Measurements from ENCODE around the gene RPS4Y2. TPM values are rescaled to one million over a fixed set of nuclear protein-coding genes. Genes with fewer than 3 reads are reported as not detected.

RPS4Y2 gene
- total RNA-seq, 1 experiment from 2014 or later = not detected

DNA sequence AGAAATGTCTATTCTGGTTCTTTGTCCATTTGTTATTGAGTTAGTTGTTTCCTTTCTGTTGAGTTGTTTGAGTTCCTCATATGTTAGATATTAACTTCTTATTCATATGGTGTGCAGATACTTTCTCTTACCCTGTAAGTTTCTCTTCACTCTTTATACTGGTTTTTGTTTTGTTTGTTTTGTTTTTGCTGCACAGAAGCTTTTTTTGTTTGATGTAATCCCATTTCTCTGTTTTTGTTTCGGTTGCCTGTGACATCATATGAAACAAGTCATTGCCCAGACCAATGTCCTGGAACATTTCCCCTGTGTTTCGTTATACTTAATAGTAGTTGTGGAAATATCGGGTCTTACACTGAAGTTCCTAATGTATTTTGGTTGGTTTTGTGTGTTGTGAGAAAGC is 31.2 kb downstream of the RPS4Y2 start:
- no peaks in the 10 kb centered on the region for H3K9me3 ChIP-seq (replicated peaks)
- DNase-seq = no peak
- no peaks in the 10 kb centered on the region for H3K4me1 ChIP-seq
- no peaks in the 10 kb centered on the region for H3K27me3 ChIP-seq
- no peak overlapping the region for H3K4me3 ChIP-seq
- H3K36me3 ChIP-seq = no peaks in the 10 kb centered on the region
- no peak overlapping the region for H3K27ac ChIP-seq

DNA sequence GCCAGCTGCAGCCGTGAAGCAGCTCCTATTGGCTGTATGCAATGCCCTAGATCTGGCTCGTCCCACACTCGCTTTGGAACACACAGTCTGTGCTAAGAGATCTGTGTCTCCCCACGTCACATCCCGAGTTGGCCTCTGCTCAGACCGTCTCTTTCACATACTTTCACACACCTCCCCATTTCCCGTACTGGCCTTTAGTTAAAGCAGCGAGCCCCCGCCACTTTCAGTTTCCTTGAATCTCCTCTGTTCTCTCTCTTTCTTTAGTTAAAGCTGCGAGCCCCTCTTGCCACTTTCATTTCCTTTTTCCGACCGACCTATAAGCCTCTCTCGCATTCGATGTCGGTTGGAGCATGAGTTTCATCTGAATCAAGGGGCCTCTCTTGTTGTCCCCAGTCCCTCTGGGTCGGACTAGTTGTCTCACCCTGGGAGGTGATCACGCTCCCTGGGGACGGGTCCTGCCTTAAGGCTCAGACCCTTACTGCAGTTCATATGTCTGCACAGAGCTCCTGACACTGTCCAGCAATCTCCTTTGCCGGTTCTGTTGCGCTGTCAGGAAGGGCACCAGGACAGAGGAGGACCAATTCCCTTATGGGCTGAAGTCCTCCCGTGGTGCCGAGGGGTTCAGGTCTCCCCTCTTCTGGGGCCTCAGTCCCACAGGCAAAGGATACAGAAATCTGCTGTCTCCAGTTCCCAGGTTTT is 42.6 kb downstream of the RPS4Y2 start:
- Histone ChIP-seq H3K27me3 (no peaks in the 10 kb centered on the region), H3K27ac (no peak overlapping the region), H3K9me3 (replicated peaks) (no peaks in the 10 kb centered on the region), H3K4me3 (no peak overlapping the region), H3K36me3 (no peaks in the 10 kb centered on the region), H3K4me1 (no peaks in the 10 kb centered on the region)
- no peak for DNase-seq

DNA sequence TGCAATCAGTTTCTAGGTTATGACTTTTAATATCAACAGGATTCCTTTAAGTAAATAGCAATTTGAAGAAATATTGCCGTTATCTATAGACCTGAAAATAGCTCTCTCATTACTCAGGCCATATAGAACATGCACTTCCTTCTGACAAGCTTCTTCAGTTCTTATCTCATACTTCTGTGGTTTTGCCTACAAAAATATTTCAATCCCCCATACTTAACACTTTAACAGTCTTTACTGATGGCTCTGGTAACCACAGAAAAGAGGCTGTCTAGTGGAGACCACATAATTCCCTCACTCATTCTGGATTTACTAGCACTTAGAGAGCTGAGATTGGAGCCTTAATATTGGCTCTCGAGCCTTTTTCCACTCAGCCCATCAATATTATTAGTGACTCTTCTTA is 46.8 kb downstream of the RPS4Y2 start:
- no peaks in the 10 kb centered on the region for H3K36me3 ChIP-seq
- H3K4me3 ChIP-seq = no peak overlapping the region
- H3K27ac ChIP-seq = no peak overlapping the region
- no peak for DNase-seq
- no peaks in the 10 kb centered on the region for H3K4me1 ChIP-seq
- H3K27me3 ChIP-seq = no peaks in the 10 kb centered on the region
- H3K9me3 ChIP-seq (replicated peaks) = no peaks in the 10 kb centered on the region

DNA sequence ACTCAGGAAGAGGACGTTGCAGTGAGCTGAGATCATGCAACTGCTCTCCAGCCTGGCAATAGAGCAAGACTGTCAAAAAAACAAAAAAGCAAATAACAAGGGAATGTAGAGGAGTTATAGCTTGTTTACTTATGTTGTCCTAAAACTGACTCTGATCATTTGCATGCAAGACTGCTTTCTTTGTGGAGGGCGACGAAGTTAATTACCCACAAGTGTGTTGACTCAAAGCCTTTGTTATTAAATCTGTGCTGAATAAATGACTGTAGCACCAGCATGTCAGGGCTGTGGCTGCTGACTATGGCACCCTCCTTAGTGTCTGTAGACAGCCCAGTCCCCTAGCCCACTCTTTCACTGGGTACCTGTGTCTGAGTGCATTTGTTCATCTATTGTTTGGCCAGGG is 50.3 kb downstream of the RPS4Y2 start:
- H3K4me1 ChIP-seq = no peaks in the 10 kb centered on the region
- H3K9me3 ChIP-seq (replicated peaks) = no peaks in the 10 kb centered on the region
- no peak overlapping the region for H3K4me3 ChIP-seq
- no peak for DNase-seq
- no peaks in the 10 kb centered on the region for H3K27me3 ChIP-seq
- no peaks in the 10 kb centered on the region for H3K36me3 ChIP-seq
- H3K27ac ChIP-seq = no peak overlapping the region

DNA sequence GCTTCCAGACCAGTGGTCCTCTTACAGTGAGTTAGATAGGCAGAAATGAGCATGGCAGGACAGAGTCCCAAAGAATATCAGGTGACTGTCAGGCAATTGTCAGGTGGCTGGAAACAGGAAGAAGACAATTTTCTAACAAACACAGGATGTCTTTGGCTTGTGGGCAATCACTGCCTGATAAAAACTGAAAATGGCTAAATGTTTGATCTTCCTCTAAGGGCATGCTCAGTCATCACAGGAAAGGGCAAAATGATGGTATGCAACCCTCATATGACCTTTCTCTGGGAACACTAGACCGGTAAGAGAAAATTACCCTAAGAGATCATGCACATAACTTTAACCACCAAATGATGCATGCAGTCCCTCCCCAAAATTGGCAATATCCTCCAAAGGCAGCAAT is 57.6 kb downstream of the RPS4Y2 start:
- H3K36me3 ChIP-seq = no peaks in the 10 kb centered on the region
- no peaks in the 10 kb centered on the region for H3K27me3 ChIP-seq
- H3K4me1 ChIP-seq = no peaks in the 10 kb centered on the region
- H3K4me3 ChIP-seq = no peak overlapping the region
- no peak overlapping the region for H3K27ac ChIP-seq
- no peak for DNase-seq
- no peaks in the 10 kb centered on the region for H3K9me3 ChIP-seq (replicated peaks)

DNA sequence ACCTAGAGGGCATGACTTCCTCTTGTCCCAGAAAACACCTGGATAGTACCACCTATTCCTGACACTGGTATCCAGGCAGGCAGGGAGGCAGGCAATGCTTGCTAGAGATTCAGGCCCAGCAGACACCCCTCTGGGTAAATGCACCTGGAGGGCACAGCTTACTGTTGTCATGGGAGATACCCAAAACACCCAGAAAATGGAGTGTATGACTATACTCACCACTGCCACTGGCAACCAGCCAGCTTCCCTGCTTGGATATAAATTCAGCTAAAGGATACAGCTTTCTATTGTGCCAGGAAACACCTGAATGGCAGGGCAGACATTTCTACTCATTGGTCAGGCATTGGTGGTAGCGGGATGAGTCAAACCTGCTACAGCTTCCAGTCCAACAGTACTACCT is 58.9 kb downstream of the RPS4Y2 start:
- H3K4me3 ChIP-seq = no peak overlapping the region
- DNase-seq = no peak
- no peaks in the 10 kb centered on the region for H3K4me1 ChIP-seq
- H3K27ac ChIP-seq = no peak overlapping the region
- no peaks in the 10 kb centered on the region for H3K27me3 ChIP-seq
- H3K36me3 ChIP-seq = no peaks in the 10 kb centered on the region
- H3K9me3 ChIP-seq (replicated peaks) = no peaks in the 10 kb centered on the region

DNA sequence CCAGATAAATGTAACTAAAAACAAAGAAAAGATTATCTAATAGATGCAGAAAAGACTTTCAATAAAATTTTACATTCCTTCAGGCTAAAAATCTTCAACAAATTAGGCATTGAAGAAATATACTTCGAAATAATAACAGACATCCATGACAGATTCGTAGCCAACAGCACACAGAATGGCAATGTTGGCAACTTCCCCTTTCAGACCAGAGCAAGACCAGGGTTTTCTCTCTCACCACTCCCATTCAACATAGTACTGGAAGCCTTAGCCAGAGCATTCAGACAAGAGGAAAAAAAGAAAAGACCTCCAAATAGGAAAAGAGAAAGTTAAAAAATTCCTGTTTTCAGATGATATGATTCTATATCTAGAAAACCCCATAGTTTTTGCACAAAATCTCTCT is 61.2 kb downstream of the RPS4Y2 start:
- Histone ChIP-seq H3K9me3 (replicated peaks) (no peaks in the 10 kb centered on the region), H3K27ac (no peak overlapping the region)

More for the DNA sequence above, 61.2 kb downstream of the RPS4Y2 start:
- Histone ChIP-seq H3K27me3 (no peaks in the 10 kb centered on the region), H3K4me1 (no peaks in the 10 kb centered on the region), H3K4me3 (no peak overlapping the region), H3K36me3 (no peaks in the 10 kb centered on the region)
- DNase-seq = no peak

Other genes with a start within 250 kb of the RPS4Y2 start
- not detected in 2 replicates for gene EIF1AY, start 180.3 kb upstream of the RPS4Y2 start, total RNA-seq (2014; rRNA removed; shearing (Covaris generic))